OCI-M1 (cell line): Measurements from ENCODE around the gene CTRB2.

Experiments used
- DNase-seq: peaks from one replicate; lab custom pipeline; 2025; lab: John Stamatoyannopoulos, UW

Gene CTRB2

DNA sequence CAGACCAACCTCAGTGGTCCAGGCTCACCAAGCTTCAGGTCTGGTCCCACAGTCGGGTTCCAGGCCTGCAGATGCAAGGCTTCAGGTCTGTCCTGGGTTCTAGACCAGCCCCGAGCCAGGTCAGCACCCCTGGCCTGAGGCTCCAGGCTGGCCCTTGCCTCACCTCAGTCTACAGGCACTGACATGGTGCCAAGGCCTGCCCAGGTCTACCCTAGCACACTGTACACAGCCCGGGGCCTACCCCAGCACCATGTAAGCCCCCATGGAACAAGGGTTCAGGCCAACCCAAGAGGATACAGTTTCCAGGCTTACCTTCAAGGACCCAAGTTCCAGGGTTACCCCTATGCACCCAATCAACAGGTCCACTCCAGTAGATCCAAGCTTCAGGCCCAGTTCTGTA lies 31.9 kb downstream of the CTRB2 start:
- no peak for DNase-seq

GRCh38 chr16:75172578-75172977 lies 34.4 kb downstream of the CTRB2 start:
- no peak for DNase-seq

GRCh38 chr16:75169899-75170405 lies 37.0 kb downstream of the CTRB2 start:
- no peak for DNase-seq

GRCh38 chr16:75160386-75160785 lies 46.6 kb downstream of the CTRB2 start:
- no peak for DNase-seq
